RWPE2 (cell line): ENCODE data around the gene UBLCP1.

Experiments
- ATAC-seq: fragments of 200-7000 bp; cut with Tn5 transposase; 3 replicates; pipeline ENCODE4 v1.9.1; 2021; ENCODE audit warnings: low read depth
- DNase-seq: peaks from one replicate; pipeline ENCODE4 v3.0.0-alpha.2; 2020; ENCODE audit warnings: low spot score
- H3K27ac ChIP-seq: fragments of 450-650 bp; 2 replicates; pipeline ENCODE4 v1.5.1; 2017; ENCODE audit warnings: mild to moderate bottlenecking; ENCODE audit not compliant: poor library complexity, severe bottlenecking
- H3K27me3 ChIP-seq: fragments of 250-450 bp; sonication (Bioruptor Pico); 2 replicates; pipeline ENCODE4 v1.5.1; 2021; ENCODE audit warnings: mild to moderate bottlenecking, moderate library complexity; ENCODE audit not compliant: insufficient read depth, poor library complexity, severe bottlenecking
- H3K36me3 ChIP-seq: fragments of 250-450 bp; sonication (Bioruptor Pico); 2 replicates; pipeline ENCODE4 v1.5.1; 2020; ENCODE audit warnings: low read depth, mild to moderate bottlenecking, moderate library complexity
- H3K4me1 ChIP-seq: fragments of 250-450 bp; sonication (Bioruptor Pico); 2 replicates; pipeline ENCODE4 v1.5.1; 2021; ENCODE audit warnings: mild to moderate bottlenecking, moderate library complexity; ENCODE audit not compliant: insufficient read depth, poor library complexity, severe bottlenecking
- H3K4me3 ChIP-seq: fragments of 250-450 bp; sonication (Bioruptor Pico); 2 replicates; pipeline ENCODE4 v1.5.1; 2021; ENCODE audit warnings: mild to moderate bottlenecking, moderate library complexity; ENCODE audit not compliant: severe bottlenecking
- H3K9me3 ChIP-seq: fragments of 250-450 bp; sonication (Bioruptor Pico); 2 replicates; pipeline ENCODE4 v1.5.1; 2021; ENCODE audit warnings: mild to moderate bottlenecking, moderate library complexity; ENCODE audit not compliant: severe bottlenecking
- CTCF ChIP-seq: fragments of 450-650 bp; IDR thresholded peaks from one replicate; pipeline ENCODE4 v1.5.1; 2017; ENCODE audit warnings: mild to moderate bottlenecking, moderate library complexity; ENCODE audit not compliant: poor library complexity, severe bottlenecking

UBLCP1 gene

DNA sequence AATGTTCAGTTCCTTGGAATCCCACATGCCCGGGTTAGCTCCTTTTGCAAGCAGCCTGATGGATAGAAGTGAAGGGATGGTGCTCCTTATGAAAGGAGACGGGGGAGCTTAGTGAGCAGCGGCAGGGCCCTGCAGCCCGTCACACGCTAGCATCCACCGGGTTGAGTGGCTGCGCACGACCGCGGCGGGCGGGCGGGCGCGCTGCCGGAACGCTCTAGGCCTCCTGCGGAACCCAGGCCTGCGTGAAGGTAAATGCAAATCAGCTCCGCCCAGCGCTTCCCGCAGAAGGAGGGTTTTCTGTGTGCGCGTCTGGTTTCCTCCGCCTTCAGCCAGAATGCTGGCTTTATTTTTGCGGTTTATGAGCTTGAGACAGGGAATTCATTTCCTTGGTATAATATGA, 47.4 kb downstream of the UBLCP1 start:
- no peak for DNase-seq
- H3K4me3 ChIP-seq, result no peak overlapping the region

GRCh38 chr5:159311063-159311462, 48.0 kb downstream of the UBLCP1 start:
- TF ChIP-seq CTCF, result no peak
- H3K36me3 ChIP-seq, result no peaks in the 10 kb centered on the region
- no peak for ATAC-seq

More for the DNA sequence above, 47.4 kb downstream of the UBLCP1 start:
- Histone ChIP-seq H3K27me3 (no peaks in the 10 kb centered on the region), H3K4me1 (no peaks in the 10 kb centered on the region), H3K9me3 (no peaks in the 10 kb centered on the region), H3K27ac (no peak overlapping the region), H3K36me3 (no peaks in the 10 kb centered on the region)
- peak; percentile 24; the same call in 1 of the 3 replicates for ATAC-seq
- no peak for TF ChIP-seq CTCF

GRCh38 chr5:159313197-159313596, 50.1 kb downstream of the UBLCP1 start:
- no peak overlapping the region for H3K4me3 ChIP-seq
- no peak for ATAC-seq
- H3K27me3 ChIP-seq, result no peaks in the 10 kb centered on the region
- no peaks in the 10 kb centered on the region for H3K9me3 ChIP-seq
- no peaks in the 10 kb centered on the region for H3K36me3 ChIP-seq
- no peak for TF ChIP-seq CTCF
- no peak for DNase-seq
- H3K4me1 ChIP-seq, result no peaks in the 10 kb centered on the region
- no peak overlapping the region for H3K27ac ChIP-seq

More at GRCh38 chr5:159311063-159311462, 48.0 kb downstream of the UBLCP1 start:
- Histone ChIP-seq H3K27ac (no peak overlapping the region), H3K4me3 (no peak overlapping the region), H3K27me3 (no peaks in the 10 kb centered on the region), H3K9me3 (no peaks in the 10 kb centered on the region), H3K4me1 (no peaks in the 10 kb centered on the region)
- DNase-seq, result no peak

- Histone ChIP-seq H3K27me3 (no peaks in the 10 kb centered on the region), H3K4me1 (no peaks in the 10 kb centered on the region), H3K36me3 (no peaks in the 10 kb centered on the region), H3K4me3 (no peak overlapping the region), H3K27ac (no peak overlapping the region), H3K9me3 (no peaks in the 10 kb centered on the region)
- DNase-seq (no peak), ATAC-seq (peak; percentile 85)
- TF ChIP-seq CTCF, result peak; percentile 92
Measured at GRCh38 chr5:159316519-159317383, 53.7 kb downstream of the UBLCP1 start.

DNA sequence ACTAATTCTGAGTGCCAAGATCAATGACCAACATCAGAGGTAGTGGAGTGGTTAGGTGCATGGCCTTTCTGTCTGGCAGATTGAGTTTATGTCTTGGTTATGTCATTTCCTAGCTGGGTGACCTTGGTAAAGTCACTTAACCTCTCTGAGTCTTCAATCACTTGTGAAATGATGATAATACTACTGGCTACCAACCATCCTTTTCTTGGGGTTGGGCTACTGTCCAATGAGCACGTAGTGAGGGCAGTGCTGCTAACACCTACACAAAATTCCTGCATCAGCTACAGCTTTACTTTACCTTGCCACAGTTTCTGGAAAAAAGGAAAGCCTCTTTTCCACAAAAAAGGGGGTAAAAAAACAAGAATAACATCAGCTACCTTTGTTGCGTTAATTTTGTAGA, 54.8 kb downstream of the UBLCP1 start:
- Histone ChIP-seq H3K36me3 (no peaks in the 10 kb centered on the region), H3K9me3 (no peaks in the 10 kb centered on the region), H3K27me3 (no peaks in the 10 kb centered on the region), H3K4me1 (no peaks in the 10 kb centered on the region), H3K4me3 (no peak overlapping the region), H3K27ac (no peak overlapping the region)
- ATAC-seq (no peak), DNase-seq (no peak)
- no peak for TF ChIP-seq CTCF
